Renal cortex interstitium (tissue), 11 donors: ENCODE results near the gene FAM120B. TPM values are rescaled to one million over a fixed set of nuclear protein-coding genes. Genes with fewer than 3 reads are reported as not detected.

Experiments
- DNase-seq, 11 donors: peaks; one replicate each; pipeline ENCODE4 v3.0.0-alpha.2; 2013; ENCODE audit warnings: low read depth in 9 of 11, low spot score in 4 of 11; ENCODE audit errors: extremely low read depth in 1 of 11
- polyA plus RNA-seq, 3 donors: library from polyadenylated mRNA; unstranded; fragments of 120-200 nt; gene quantifications; one replicate each; pipeline ENCODE4 v1.2.1, GENCODE V29; 2013; ENCODE audit not compliant: insufficient read length in 3 of 3

The FAM120B gene
- polyA plus RNA-seq, 3 donors: 36.9 to 37.8 (median 37.3) TPM

GRCh38 chr6:170281331-170282292 is 24.9 kb upstream of the FAM120B start:
- no peak for DNase-seq

- DNase-seq: no peak
These were observed 23.9 kb upstream of the FAM120B start for GRCh38 chr6:170282512-170283158.

DNA sequence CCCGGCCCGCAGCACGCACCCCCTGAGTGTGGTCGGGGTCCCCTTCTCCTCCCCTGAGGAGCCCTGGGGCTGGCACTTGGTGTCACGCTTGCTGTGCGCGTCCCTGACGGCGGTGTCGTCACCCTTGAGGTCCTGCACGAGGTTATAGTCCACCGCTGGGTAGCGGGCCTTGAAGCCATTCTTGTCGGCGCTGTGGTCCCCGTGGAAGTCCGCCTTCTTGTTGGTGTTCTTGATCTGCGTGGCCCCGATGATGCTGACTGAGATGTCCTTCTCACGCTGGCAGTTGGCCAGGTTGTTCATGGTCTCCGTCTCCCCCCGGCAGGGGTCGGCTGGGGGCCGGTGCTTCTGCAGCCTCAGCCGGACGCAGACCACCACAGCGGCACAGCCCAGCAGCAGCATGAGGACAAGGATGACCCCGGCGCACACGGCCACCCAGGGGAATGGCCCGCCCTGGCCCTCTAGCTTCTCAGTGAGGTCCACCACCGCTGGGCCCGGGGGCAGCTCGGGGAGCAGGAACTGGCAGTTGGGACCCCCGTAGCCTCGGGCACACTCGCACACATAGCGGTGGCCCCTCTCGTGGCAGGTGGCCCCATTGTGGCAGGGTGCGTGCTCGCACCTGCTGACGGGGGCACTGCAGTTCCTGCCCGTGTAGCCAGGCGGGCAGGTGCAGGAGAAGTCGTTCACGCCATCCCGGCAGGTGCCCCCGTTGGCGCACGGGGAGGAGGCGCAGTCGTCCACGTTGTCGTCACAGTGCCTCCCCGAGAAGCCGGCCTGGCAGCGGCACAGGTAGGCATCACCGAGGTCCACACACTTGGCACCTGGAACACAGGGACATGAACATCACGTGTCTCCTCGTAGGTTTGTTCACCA is 23.1 kb upstream of the FAM120B start:
- DNase-seq: no peak

- no peak for DNase-seq
These were observed 22.3 kb upstream of the FAM120B start for GRCh38 chr6:170284126-170284773.

- no peak for DNase-seq
These were observed 21.6 kb upstream of the FAM120B start for GRCh38 chr6:170284866-170285469.

GRCh38 chr6:170285482-170285881 is 21.1 kb upstream of the FAM120B start:
- no peak for DNase-seq

DNA sequence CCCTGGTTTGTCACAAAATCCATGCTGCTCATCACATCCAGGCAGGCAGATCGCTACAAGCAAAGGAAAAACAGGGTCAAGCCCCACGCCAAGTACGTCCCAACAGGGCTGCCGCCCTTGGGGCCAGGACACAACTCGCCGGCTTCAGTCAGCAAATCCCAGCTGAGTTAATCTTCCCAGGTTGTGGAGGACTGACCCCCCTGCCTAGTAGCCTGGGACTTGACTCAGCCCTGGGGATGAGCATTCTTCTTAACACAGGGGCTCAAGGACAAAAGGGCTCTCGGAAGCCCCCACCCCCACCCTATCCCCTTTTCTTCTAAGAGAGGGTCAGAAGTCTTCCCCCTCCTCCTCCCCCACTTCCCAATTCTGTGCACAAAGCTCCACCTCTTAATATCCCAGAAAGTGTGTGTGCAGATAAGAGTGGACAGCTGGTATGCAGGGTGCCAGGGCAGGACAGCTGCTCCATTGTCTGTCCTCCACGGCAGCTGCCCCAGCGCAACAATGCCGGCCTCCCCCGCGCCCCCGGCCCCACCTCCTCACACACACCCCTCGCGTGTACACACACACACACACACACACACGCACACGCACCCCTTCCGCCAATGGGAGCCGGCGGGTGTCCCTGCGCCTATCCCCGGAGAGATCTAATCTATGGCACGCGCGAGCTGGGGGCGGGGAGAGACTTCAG is 20.2 kb upstream of the FAM120B start:
- DNase-seq: no peak

GRCh38 chr6:170286934-170287265 is 19.7 kb upstream of the FAM120B start:
- no peak for DNase-seq

- no peak for DNase-seq
These were observed 19.1 kb upstream of the FAM120B start for GRCh38 chr6:170287371-170287876.

GRCh38 chr6:170288091-170288631 is 18.4 kb upstream of the FAM120B start:
- no peak for DNase-seq

- DNase-seq: no peak
These were observed 17.7 kb upstream of the FAM120B start for GRCh38 chr6:170288852-170289179.

- DNase-seq: no peak
These were observed 17.2 kb upstream of the FAM120B start for GRCh38 chr6:170289180-170289931.

- no peak for DNase-seq
These were observed 16.6 kb upstream of the FAM120B start for GRCh38 chr6:170289951-170290295.

DNA sequence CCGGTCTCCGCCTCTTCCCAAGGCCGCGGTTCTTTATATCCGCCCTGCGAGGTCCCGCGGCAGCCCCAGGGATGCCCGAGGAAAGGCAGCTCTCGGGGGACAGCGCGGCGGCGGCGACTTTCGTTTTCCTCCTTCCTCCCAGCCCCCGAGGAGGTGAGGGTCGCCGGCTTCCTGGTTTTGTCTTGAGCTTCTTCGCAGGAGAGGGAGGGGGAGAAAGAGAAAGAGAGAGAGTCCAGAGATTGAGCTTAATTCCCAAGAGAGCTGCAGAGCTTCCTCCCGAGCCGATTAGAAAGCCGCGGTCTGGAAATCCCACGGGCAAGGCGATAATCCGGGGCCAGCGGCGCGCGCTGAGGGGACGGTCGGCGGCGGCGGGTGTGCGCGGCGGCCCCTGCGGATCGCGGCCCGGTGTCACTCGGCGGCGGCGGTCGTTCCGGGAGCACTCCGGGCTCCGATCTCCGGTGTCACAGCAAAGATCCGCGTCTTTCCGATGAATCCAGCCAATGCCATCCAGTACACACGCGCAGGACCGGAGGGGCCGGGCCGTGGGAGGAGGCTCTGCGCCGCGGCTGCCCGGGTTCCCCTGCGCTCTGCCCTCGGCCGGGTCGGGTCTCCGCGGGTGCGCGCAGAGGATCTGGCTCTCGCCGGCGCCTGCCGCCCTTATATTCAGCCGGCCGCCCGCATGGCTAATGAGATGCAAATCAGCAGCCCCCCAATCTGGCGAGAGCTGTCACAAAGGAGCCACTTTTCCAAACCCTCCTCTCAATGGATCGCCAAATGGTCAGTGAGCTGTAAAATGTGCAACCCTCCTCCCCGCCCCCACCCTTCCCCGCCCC is 16.0 kb upstream of the FAM120B start, which contains the start of gene DLL1:
Gene DLL1 (minus strand): TSS at position 783 of the 833 bp plus-strand sequence. CDS start 939 bp downstream, outside the sequence.
- no peak for DNase-seq

- no peak for DNase-seq
These were observed 15.1 kb upstream of the FAM120B start for GRCh38 chr6:170291271-170292110.

- DNase-seq: no peak
These were observed 14.5 kb upstream of the FAM120B start for GRCh38 chr6:170292111-170292406.
